HepG2 (cell line): Measurements from ENCODE around the gene SEMA4A. TPM values are rescaled to one million over a fixed set of nuclear protein-coding genes. Genes with fewer than 3 reads are reported as not detected.

Experiments used
- ATF5 ChIP-seq: sonication (generic); formaldehyde crosslinking; IDR thresholded peaks from 2 replicates; pipeline ENCODE4 v1.4.0; 2020; ENCODE audit warnings: mild to moderate bottlenecking, low read depth, missing genetic modification reagents
- ATRX ChIP-seq: sonication (generic); formaldehyde crosslinking; IDR thresholded peaks from 2 replicates; pipeline ENCODE4 v1.4.0; 2020; ENCODE audit warnings: missing genetic modification reagents, borderline replicate concordance
- CHD4 ChIP-seq: fragments of 200-600 bp; sonication (generic); IDR thresholded peaks from 2 replicates; pipeline ENCODE4 v1.7.0; 2017; ENCODE audit warnings: mild to moderate bottlenecking, low read length, borderline replicate concordance
- GATAD2A ChIP-seq: IDR thresholded peaks from 2 replicates; pipeline ENCODE4 v1.6.1; 2016
- HIVEP1 ChIP-seq: sonication (generic); formaldehyde crosslinking; IDR thresholded peaks from 2 replicates; pipeline ENCODE4 v1.4.0; 2020; ENCODE audit warnings: mild to moderate bottlenecking, missing genetic modification reagents
- HMGA1 ChIP-seq: sonication (generic); formaldehyde crosslinking; conservative IDR thresholded peaks from 2 replicates; pipeline ENCODE4 v1.4.0; 2020; ENCODE audit warnings: missing genetic modification reagents
- HMGXB3 ChIP-seq: sonication (generic); formaldehyde crosslinking; IDR thresholded peaks from 2 replicates; pipeline ENCODE4 v1.4.0; 2020; ENCODE audit warnings: missing genetic modification reagents, borderline replicate concordance
- IRX3 ChIP-seq: sonication (generic); formaldehyde crosslinking; IDR thresholded peaks from 2 replicates; pipeline ENCODE4 v1.8.1; 2023; ENCODE audit warnings: mild to moderate bottlenecking, low read depth, missing genetic modification reagents, borderline replicate concordance
- MXD1 ChIP-seq: sonication (generic); formaldehyde crosslinking; IDR thresholded peaks from 2 replicates; pipeline ENCODE4 v1.4.0; 2020; ENCODE audit warnings: mild to moderate bottlenecking, missing genetic modification reagents
- NFE2 ChIP-seq: sonication (generic); formaldehyde crosslinking; IDR thresholded peaks from 2 replicates; pipeline ENCODE4 v1.4.0; 2020; ENCODE audit warnings: missing genetic modification reagents
- NFE2L2 ChIP-seq: fragments of 150-350 bp; IDR thresholded peaks from 2 replicates; pipeline ENCODE4 v1.6.1; 2014; ENCODE audit warnings: low read length
- NFKBIZ ChIP-seq: IDR thresholded peaks from 2 replicates; pipeline ENCODE4 v1.6.1; 2018; ENCODE audit warnings: missing genetic modification reagents, missing compliant biosample characterization
- SMAD3 ChIP-seq: sonication (generic); formaldehyde crosslinking; IDR thresholded peaks from 2 replicates; pipeline ENCODE4 v1.4.0; 2020; ENCODE audit warnings: missing genetic modification reagents
- TBX2 ChIP-seq: sonication (generic); formaldehyde crosslinking; IDR thresholded peaks from 2 replicates; pipeline ENCODE4 v1.5.0; 2020; ENCODE audit warnings: missing genetic modification reagents, mild to moderate bottlenecking, borderline replicate concordance
- ZFP90 ChIP-seq: sonication (generic); formaldehyde crosslinking; IDR thresholded peaks from 2 replicates; pipeline ENCODE4 v1.8.0; 2022; ENCODE audit warnings: missing genetic modification reagents, mild to moderate bottlenecking, inconsistent platforms, borderline replicate concordance
- ZNF546 ChIP-seq: sonication (generic); formaldehyde crosslinking; conservative IDR thresholded peaks from 2 replicates; pipeline ENCODE4 v1.8.1; 2023; ENCODE audit warnings: mild to moderate bottlenecking, missing genetic modification reagents
- ZNF687 ChIP-seq: sonication (generic); formaldehyde crosslinking; IDR thresholded peaks from 2 replicates; pipeline ENCODE4 v1.5.1; 2020; ENCODE audit warnings: mild to moderate bottlenecking, missing genetic modification reagents, moderate library complexity
- polyA plus RNA-seq, 8 experiments: library from polyadenylated mRNA; depleted of rRNA in 3 of 8; stranded (reverse) in 7 of 8; unstranded in 1 of 8; fragments of >200 nt; fragmentation: Illumina TruSeq in 4 of 8; extraction: Trizol in 4 of 8; gene quantifications; 2 replicates each; pipeline versions ENCODE4 v1.2.1 to v1.2.3, GENCODE V29; 2011 to 2016; ENCODE audit warnings: low read depth in 4 of 8, missing spikeins in 1 of 8, mixed read lengths in 1 of 8; ENCODE audit not compliant: insufficient read depth in 1 of 8
- total RNA-seq, 5 experiments: library from RNA; depleted of rRNA; stranded (reverse); fragments of >200 nt; fragmentation: Illumina TruSeq; extraction: Trizol; gene quantifications; 2 replicates each; pipeline ENCODE4 v1.2.3, GENCODE V29; 2016; ENCODE audit warnings: low read depth in 1 of 5

The SEMA4A gene
- total and polyA plus RNA-seq, 2 of the 13 experiments (the other 11 are each of a cell fraction or from before 2014, with no cell fraction given), result 0.09 to 0.20 TPM

- no peak for TF ChIP-seq MXD1
- no peak for TF ChIP-seq NFKBIZ (CRISPR knock-in tag)
- TF ChIP-seq GATAD2A (CRISPR knock-in tag), result peak; percentile 57
- no peak for TF ChIP-seq HMGA1 (CRISPR knock-in tag)
- TF ChIP-seq HMGXB3 (CRISPR knock-in tag), result peak; percentile 82; the same call in 1 of the 2 replicates
- peak; percentile 33; the same call in 1 of the 2 replicates for TF ChIP-seq TBX2 (CRISPR knock-in tag)
- 0 out of 2 replicates have a peak, but pooled peaks have one; percentile 50 for TF ChIP-seq CHD4
- peak; percentile 89 for TF ChIP-seq NFE2L2
- no peak for TF ChIP-seq ATF5 (CRISPR knock-in tag)
- peak; percentile 88 for TF ChIP-seq ZNF687 (CRISPR knock-in tag)
- TF ChIP-seq ZNF546, result no peak
- TF ChIP-seq IRX3 (CRISPR knock-in tag), result no peak
- peak; percentile 44; the same call in 1 of the 2 replicates for TF ChIP-seq HIVEP1 (CRISPR knock-in tag)
- TF ChIP-seq ATRX (CRISPR knock-in tag), result no peak
- TF ChIP-seq SMAD3 (CRISPR knock-in tag), result 0 out of 2 replicates have a peak, but pooled peaks have one; percentile 34
- 0 out of 2 replicates have a peak, but pooled peaks have one; percentile 26 for TF ChIP-seq ZFP90 (CRISPR knock-in tag)
- TF ChIP-seq NFE2 (CRISPR knock-in tag), result peak; percentile 72
Observed at GRCh38 chr1:156122519-156123355, 30.6 kb upstream of the SEMA4A start (continued).
